DND-41 (cell line): Measurements from ENCODE around the gene GABRG3.

Source experiments
- ATAC-seq: fragments of 200-7000 bp; cut with Tn5 transposase; 3 replicates; pipeline ENCODE4 v1.9.1; 2021; ENCODE audit warnings: low read depth; ENCODE audit not compliant: insufficient read depth
- DNase-seq: peaks from one replicate; pipeline ENCODE4 v3.0.0-alpha.2; 2020
- H2AFZ ChIP-seq: 2 replicates; pipeline ENCODE4 v1.6.0; 2012; ENCODE audit warnings: low read depth, low read length
- H3K27ac ChIP-seq: 2 replicates; pipeline ENCODE4 v1.5.1; 2012; ENCODE audit warnings: low read length, inconsistent platforms
- H3K27me3 ChIP-seq: fragments of 200-600 bp; sonication (generic); 2 replicates; pipeline ENCODE4 v1.6.0; 2012; ENCODE audit warnings: low read length, mild to moderate bottlenecking, inconsistent platforms; ENCODE audit not compliant: insufficient read depth, poor library complexity
- H3K36me3 ChIP-seq: 2 replicates; pipeline ENCODE4 v1.5.1; 2012; ENCODE audit warnings: low read length, inconsistent platforms; ENCODE audit not compliant: insufficient read depth
- H3K4me1 ChIP-seq: 2 replicates; pipeline ENCODE4 v1.5.1; 2012; ENCODE audit warnings: mild to moderate bottlenecking, low read length; ENCODE audit not compliant: insufficient read depth
- H3K4me2 ChIP-seq: 2 replicates; pipeline ENCODE4 v1.6.0; 2012; ENCODE audit warnings: mild to moderate bottlenecking, moderate library complexity, low read length, inconsistent platforms; ENCODE audit not compliant: insufficient read depth
- H3K4me3 ChIP-seq, 2 experiments: fragments of 200-600 bp in 1 of 2; shearing (Covaris generic) in 1 of 2; 2 replicates each; pipeline ENCODE4 v1.5.1; 2012 to 2016; ENCODE audit warnings: inconsistent platforms in 2 of 2, low read length in 2 of 2, mild to moderate bottlenecking in 2 of 2, low read depth in 1 of 2, moderate library complexity in 1 of 2
- H3K79me2 ChIP-seq: 2 replicates; pipeline ENCODE4 v1.6.0; 2012; ENCODE audit warnings: low read length, inconsistent platforms; ENCODE audit not compliant: insufficient read depth
- H3K9ac ChIP-seq: 2 replicates; pipeline ENCODE4 v1.6.0; 2012; ENCODE audit warnings: low read depth, mild to moderate bottlenecking, inconsistent platforms, low read length, moderate library complexity
- H3K9me3 ChIP-seq: 2 replicates; pipeline ENCODE4 v1.5.1; 2012; ENCODE audit warnings: low read length, moderate library complexity, mild to moderate bottlenecking, inconsistent platforms; ENCODE audit not compliant: insufficient read depth, severe bottlenecking
- H4K20me1 ChIP-seq: 2 replicates; pipeline ENCODE4 v1.6.0; 2012; ENCODE audit warnings: low read length; ENCODE audit not compliant: insufficient read depth
- CTCF ChIP-seq: IDR thresholded peaks from 2 replicates; pipeline ENCODE4 v1.5.1; 2012; ENCODE audit warnings: borderline replicate concordance, low read length, moderate library complexity, mild to moderate bottlenecking; ENCODE audit not compliant: poor library complexity, severe bottlenecking; ENCODE audit errors: extremely low read depth
- EZH2 ChIP-seq: IDR thresholded peaks from 3 replicates; pipeline ENCODE4 v1.6.1; 2012; ENCODE audit warnings: borderline replicate concordance, low read depth, mild to moderate bottlenecking, moderate library complexity, low read length, inconsistent platforms; ENCODE audit not compliant: severe bottlenecking

Gene GABRG3

GRCh38 chr15:26929588-26929987, 41.4 kb upstream of the GABRG3 start:
- no peaks in the 10 kb centered on the region for H3K4me1 ChIP-seq
- H3K4me3 ChIP-seq = no peak overlapping the region
- TF ChIP-seq CTCF (no peak), EZH2 (no peak)
- no peaks in the 10 kb centered on the region for H4K20me1 ChIP-seq
- H3K27me3 ChIP-seq = no peaks in the 10 kb centered on the region
- H3K27ac ChIP-seq = no peak overlapping the region
- no peak for DNase-seq
- no peaks in the 10 kb centered on the region for H3K79me2 ChIP-seq
- no peaks in the 10 kb centered on the region for H3K9me3 ChIP-seq
- no peak overlapping the region for H3K4me2 ChIP-seq
- H3K9ac ChIP-seq = no peak overlapping the region
- no peak overlapping the region for H2AFZ ChIP-seq
- no peak for ATAC-seq
- H3K36me3 ChIP-seq = no peaks in the 10 kb centered on the region

GRCh38 chr15:26934848-26935247, 36.1 kb upstream of the GABRG3 start:
- Histone ChIP-seq H3K27ac (no peak overlapping the region), H4K20me1 (no peaks in the 10 kb centered on the region), H3K4me3 (no peak overlapping the region), H3K4me1 (no peaks in the 10 kb centered on the region), H3K27me3 (no peaks in the 10 kb centered on the region), H3K9ac (no peak overlapping the region), H3K36me3 (no peaks in the 10 kb centered on the region), H3K4me2 (no peak overlapping the region), H3K79me2 (no peaks in the 10 kb centered on the region), H3K9me3 (no peaks in the 10 kb centered on the region), H2AFZ (no peak overlapping the region)
- ATAC-seq (no peak), DNase-seq (no peak)
- TF ChIP-seq EZH2 (no peak), CTCF (no peak)

GRCh38 chr15:26935322-26935721, 35.7 kb upstream of the GABRG3 start:
- DNase-seq (no peak), ATAC-seq (no peak)
- Histone ChIP-seq H3K27ac (no peak overlapping the region), H3K9me3 (no peaks in the 10 kb centered on the region), H3K4me3 (no peak overlapping the region), H3K9ac (no peak overlapping the region), H2AFZ (no peak overlapping the region), H3K27me3 (no peaks in the 10 kb centered on the region), H3K36me3 (no peaks in the 10 kb centered on the region), H3K4me1 (no peaks in the 10 kb centered on the region), H4K20me1 (no peaks in the 10 kb centered on the region), H3K4me2 (no peak overlapping the region), H3K79me2 (no peaks in the 10 kb centered on the region)
- TF ChIP-seq EZH2 (no peak), CTCF (no peak)

GRCh38 chr15:26936502-26936901, 34.5 kb upstream of the GABRG3 start:
- H3K27me3 ChIP-seq = no peaks in the 10 kb centered on the region

More at GRCh38 chr15:26936502-26936901, 34.5 kb upstream of the GABRG3 start:
- no peak overlapping the region for H3K27ac ChIP-seq
- H3K9me3 ChIP-seq = no peaks in the 10 kb centered on the region
- H3K4me3 ChIP-seq = no peak overlapping the region
- ATAC-seq (no peak), DNase-seq (no peak)
- H4K20me1 ChIP-seq = no peaks in the 10 kb centered on the region
- no peak overlapping the region for H2AFZ ChIP-seq
- no peaks in the 10 kb centered on the region for H3K4me1 ChIP-seq
- H3K4me2 ChIP-seq = no peak overlapping the region
- TF ChIP-seq EZH2 (no peak), CTCF (no peak)
- no peaks in the 10 kb centered on the region for H3K36me3 ChIP-seq
- no peaks in the 10 kb centered on the region for H3K79me2 ChIP-seq
- no peak overlapping the region for H3K9ac ChIP-seq
